Smooth muscle cell (in vitro differentiated cells): ENCODE measurements around the gene AGER. TPM values are rescaled to one million over a fixed set of nuclear protein-coding genes. Genes with fewer than 3 reads are reported as not detected.

Experiments used
- DNase-seq: peaks from one replicate; lab custom pipeline; 2025; ENCODE audit not compliant: unreplicated experiment; lab: John Stamatoyannopoulos, UW
- H2AFZ ChIP-seq: fragments of 200-600 bp; sonication (generic); 2 replicates; pipeline ENCODE4 v1.6.0; 2016; ENCODE audit warnings: antibody characterized with exemption, low read depth, mild to moderate bottlenecking
- H3F3A ChIP-seq: fragments of 200-600 bp; sonication (generic); 2 replicates; pipeline ENCODE4 v1.6.0; 2017; ENCODE audit warnings: antibody characterized with exemption, low read depth
- H3K27ac ChIP-seq: fragments of 200-600 bp; sonication (generic); 2 replicates; pipeline ENCODE4 v1.5.1; 2016; ENCODE audit warnings: low read depth, mild to moderate bottlenecking
- H3K27me3 ChIP-seq: fragments of 200-600 bp; sonication (generic); 2 replicates; pipeline ENCODE4 v1.6.1; 2016; ENCODE audit warnings: low read depth, mild to moderate bottlenecking
- H3K36me3 ChIP-seq: fragments of 200-600 bp; sonication (generic); 2 replicates; pipeline ENCODE4 v1.5.1; 2016; ENCODE audit warnings: low read depth
- H3K4me1 ChIP-seq: fragments of 200-600 bp; sonication (generic); 2 replicates; pipeline ENCODE4 v1.5.1; 2016; ENCODE audit warnings: low read depth
- H3K4me2 ChIP-seq: fragments of 200-600 bp; sonication (generic); 2 replicates; pipeline ENCODE4 v1.6.0; 2016; ENCODE audit warnings: mild to moderate bottlenecking
- H3K4me3 ChIP-seq: fragments of 200-600 bp; sonication (generic); 2 replicates; pipeline ENCODE4 v1.5.1; 2016; ENCODE audit warnings: mild to moderate bottlenecking
- H3K79me2 ChIP-seq: fragments of 200-600 bp; sonication (generic); 2 replicates; pipeline ENCODE4 v1.6.0; 2016; ENCODE audit warnings: low read depth, mild to moderate bottlenecking
- H3K9ac ChIP-seq: fragments of 200-600 bp; sonication (generic); 2 replicates; pipeline ENCODE4 v1.6.0; 2016; ENCODE audit warnings: low read depth
- H3K9me3 ChIP-seq: fragments of 200-600 bp; sonication (generic); replicated peaks from 2 replicates; pipeline ENCODE4 v1.5.1; 2016; ENCODE audit warnings: low read depth
- H4K20me1 ChIP-seq: fragments of 200-600 bp; sonication (generic); 2 replicates; pipeline ENCODE4 v1.6.0; 2016; ENCODE audit warnings: low read depth
- WGBS: methylation state at CpG from one replicate; pipeline ENCODE4 v1.1.7; 2016; ENCODE audit warnings: low lambda C conversion rate; 5-methylcytosine and 5-hydroxymethylcytosine counted together
- polyA plus RNA-seq: library from polyadenylated mRNA; unstranded; fragments of >200 nt; fragmentation: Nextera tagmentation; extraction: Ambion mirVana; gene quantifications from 2 replicates; pipeline ENCODE4 v1.2.1, GENCODE V29; 2016
- total RNA-seq: library from RNA; depleted of rRNA; stranded (reverse); fragments of >200 nt; gene quantifications from 2 replicates; pipeline ENCODE4 v1.2.3, GENCODE V29; 2014
- TF ChIP-seq, protein P1 (sequence below): fragments of 200-600 bp; sonication (generic); IDR thresholded peaks from 2 replicates; pipeline ENCODE4 v1.5.1; 2017; ENCODE audit warnings: borderline replicate concordance, mild to moderate bottlenecking, antibody characterized with exemption; ENCODE audit not compliant: insufficient read depth, poor library complexity, severe bottlenecking

AGER gene
- total and polyA plus RNA-seq, 2 experiments from 2014 or later: 2.5 to 2.6 TPM

DNA sequence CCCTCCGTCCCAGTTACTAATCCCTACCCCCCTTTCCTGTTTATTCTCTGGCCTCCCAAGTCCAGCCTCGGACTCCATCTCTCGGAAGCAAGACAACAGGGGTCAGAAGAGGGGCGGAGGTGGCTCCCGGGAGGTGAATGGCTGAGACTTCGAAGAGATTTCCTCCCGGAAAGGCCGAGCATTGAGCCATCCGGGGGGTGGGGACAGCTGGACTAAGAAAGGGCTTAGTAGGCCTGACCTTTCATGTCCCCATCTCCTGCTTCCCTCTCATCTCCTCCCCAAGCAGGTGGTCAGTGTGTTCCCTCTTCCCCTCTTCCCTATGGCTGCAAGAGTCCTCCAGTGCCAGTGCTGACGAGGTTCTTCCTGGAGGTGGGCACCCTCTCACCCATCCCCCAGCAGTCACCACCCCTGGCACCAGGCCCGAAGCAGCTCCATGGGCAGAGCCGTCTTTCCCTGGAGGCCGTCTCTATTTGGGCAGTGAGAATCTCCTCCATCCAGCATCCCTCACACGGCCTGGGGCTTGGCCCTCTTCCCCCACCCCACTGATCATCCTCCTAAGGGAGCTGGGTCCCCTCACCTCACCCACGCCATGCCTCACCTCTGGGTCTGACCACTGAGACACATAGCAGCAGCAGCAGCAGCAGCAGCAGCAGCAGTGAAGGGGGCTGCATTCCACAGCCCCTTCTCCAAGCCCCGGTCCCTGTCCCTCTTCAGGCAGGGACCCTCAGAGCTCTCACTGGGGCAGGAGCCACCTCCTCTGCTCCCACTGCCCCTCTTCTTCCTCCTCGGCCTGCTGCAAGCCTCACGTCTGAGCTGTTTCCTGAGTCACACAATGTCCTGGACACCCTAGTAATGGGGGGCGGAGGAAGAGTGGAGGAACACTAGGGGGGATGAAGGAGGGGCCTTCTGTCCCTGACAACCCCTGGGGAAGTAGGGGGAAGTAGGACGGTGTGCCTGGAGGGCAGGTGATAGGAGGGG, 39.5 kb upstream of the AGER start, which contains the start of gene NOTCH4:
Gene NOTCH4 (minus strand): TSS at position 810 of the 978 bp plus-strand sequence. CDS start 139 bp downstream, at position 671.
- no peaks in the 10 kb centered on the region for H3F3A ChIP-seq
- DNase-seq: no peak
- no peak within 1 kb of the TSS for H3K9ac ChIP-seq
- no peaks in the 10 kb centered on the region for H3K36me3 ChIP-seq
- TF ChIP-seq, protein P1, sequence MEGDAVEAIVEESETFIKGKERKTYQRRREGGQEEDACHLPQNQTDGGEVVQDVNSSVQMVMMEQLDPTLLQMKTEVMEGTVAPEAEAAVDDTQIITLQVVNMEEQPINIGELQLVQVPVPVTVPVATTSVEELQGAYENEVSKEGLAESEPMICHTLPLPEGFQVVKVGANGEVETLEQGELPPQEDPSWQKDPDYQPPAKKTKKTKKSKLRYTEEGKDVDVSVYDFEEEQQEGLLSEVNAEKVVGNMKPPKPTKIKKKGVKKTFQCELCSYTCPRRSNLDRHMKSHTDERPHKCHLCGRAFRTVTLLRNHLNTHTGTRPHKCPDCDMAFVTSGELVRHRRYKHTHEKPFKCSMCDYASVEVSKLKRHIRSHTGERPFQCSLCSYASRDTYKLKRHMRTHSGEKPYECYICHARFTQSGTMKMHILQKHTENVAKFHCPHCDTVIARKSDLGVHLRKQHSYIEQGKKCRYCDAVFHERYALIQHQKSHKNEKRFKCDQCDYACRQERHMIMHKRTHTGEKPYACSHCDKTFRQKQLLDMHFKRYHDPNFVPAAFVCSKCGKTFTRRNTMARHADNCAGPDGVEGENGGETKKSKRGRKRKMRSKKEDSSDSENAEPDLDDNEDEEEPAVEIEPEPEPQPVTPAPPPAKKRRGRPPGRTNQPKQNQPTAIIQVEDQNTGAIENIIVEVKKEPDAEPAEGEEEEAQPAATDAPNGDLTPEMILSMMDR: no peak
- no peaks in the 10 kb centered on the region for H3K9me3 ChIP-seq
- no peaks in the 10 kb centered on the region for H4K20me1 ChIP-seq
- no peaks in the 10 kb centered on the region for H3K4me1 ChIP-seq
- H3K27ac ChIP-seq: no peak within 1 kb of the TSS
- 71% methylated on average over 20 of the region's 20 CpGs for WGBS
- no peak within 1 kb of the TSS for H3K4me3 ChIP-seq
- H3K79me2 ChIP-seq: no peaks in the 10 kb centered on the region
- H3K4me2 ChIP-seq: no peak within 1 kb of the TSS
- peaks cover 3% of the 10 kb centered on the region for H3K27me3 ChIP-seq
- H2AFZ ChIP-seq: no peak within 1 kb of the TSS

DNA sequence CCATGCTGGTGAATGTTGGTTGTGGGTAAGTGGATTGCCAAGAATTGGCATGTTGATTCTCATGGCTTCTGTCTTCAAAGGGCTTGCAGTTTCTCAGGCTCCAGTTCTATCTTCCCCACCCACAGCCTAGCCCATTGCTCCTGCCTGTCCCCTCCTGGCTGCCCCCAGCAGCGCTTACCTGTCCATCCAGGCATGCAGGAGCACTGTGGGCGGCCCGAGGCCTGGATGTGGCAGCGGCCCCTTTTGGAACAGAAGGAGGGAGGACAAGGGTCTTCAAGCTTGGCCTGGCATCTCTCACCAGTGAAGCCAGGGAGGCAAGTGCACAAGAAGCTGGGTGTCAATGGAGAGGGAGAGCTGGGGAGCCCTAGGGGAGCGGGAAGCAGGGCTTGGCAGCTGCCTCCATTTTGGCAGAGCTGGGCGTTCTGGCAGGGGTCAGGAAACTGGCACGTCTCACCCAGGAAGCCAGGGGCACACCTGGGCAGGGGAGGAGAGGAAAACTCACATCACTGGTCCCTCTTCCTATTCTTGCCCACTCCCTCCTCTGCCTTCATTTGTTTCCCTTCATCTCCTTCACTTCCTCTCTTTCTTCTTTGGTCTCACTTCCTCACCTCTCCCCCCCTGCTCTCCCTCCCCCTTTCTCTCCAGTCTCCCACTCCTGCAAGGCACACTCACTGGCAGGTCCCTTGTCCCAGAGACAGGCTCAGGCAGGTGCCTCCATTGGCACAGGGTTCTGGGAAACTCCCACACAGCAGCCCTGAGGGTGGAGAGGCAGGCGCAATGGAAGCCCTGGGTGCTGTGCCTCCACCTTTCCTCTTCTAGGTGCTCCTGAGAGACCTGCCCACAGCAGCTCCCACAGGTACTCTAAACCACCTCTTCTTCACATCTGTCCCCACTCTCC, 38.5 kb upstream of the AGER start:
- H3K4me1 ChIP-seq: no peaks in the 10 kb centered on the region
- H3K27me3 ChIP-seq: peaks cover 3% of the 10 kb centered on the region
- no peak overlapping the region for H3K27ac ChIP-seq
- no peak overlapping the region for H2AFZ ChIP-seq
- no peaks in the 10 kb centered on the region for H3F3A ChIP-seq
- DNase-seq: no peak
- no peaks in the 10 kb centered on the region for H3K79me2 ChIP-seq
- no peaks in the 10 kb centered on the region for H3K36me3 ChIP-seq
- H3K4me3 ChIP-seq: no peak overlapping the region
- TF ChIP-seq, protein P1: no peak
- no peak overlapping the region for H3K4me2 ChIP-seq
- H4K20me1 ChIP-seq: no peaks in the 10 kb centered on the region
- no peak overlapping the region for H3K9ac ChIP-seq
- WGBS: 90% methylated on average over 8 of the region's 8 CpGs
- no peaks in the 10 kb centered on the region for H3K9me3 ChIP-seq

DNA sequence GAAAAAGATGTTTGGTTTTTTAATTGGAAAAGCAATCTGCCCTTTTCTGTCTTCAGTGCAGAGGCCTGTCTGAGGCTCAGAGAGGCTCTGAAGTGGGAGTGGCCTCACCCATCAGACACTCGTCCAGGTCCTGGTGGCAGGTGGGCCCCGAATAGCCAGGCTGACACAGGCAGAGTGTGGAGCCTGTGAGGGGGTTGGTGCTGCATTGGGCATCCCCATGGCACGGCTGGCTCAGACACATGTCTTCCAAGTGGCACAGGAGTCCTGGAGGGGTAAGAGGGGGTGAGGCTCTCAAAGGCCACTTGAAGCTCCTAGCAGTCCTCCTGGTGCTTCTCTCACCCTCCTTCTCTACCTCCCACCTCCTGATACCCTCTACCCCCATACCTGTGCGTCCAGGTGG, 36.0 kb upstream of the AGER start:
- no peaks in the 10 kb centered on the region for H3F3A ChIP-seq
- no peak overlapping the region for H3K27ac ChIP-seq
- H3K36me3 ChIP-seq: no peaks in the 10 kb centered on the region
- TF ChIP-seq, protein P1: no peak
- WGBS: 68% methylated on average over 4 of the region's 4 CpGs
- H3K4me1 ChIP-seq: no peaks in the 10 kb centered on the region
- H3K4me2 ChIP-seq: no peak overlapping the region
- no peak for DNase-seq
- no peak overlapping the region for H3K4me3 ChIP-seq
- no peak overlapping the region for H2AFZ ChIP-seq
- no peak overlapping the region for H3K9ac ChIP-seq
- H3K9me3 ChIP-seq: no peaks in the 10 kb centered on the region
- no peaks in the 10 kb centered on the region for H4K20me1 ChIP-seq
- H3K79me2 ChIP-seq: no peaks in the 10 kb centered on the region
- peaks cover 3% of the 10 kb centered on the region for H3K27me3 ChIP-seq
